ENCODE measurements around the gene TCERG1L.
"Not testable (repeated sequence)": the region's sequence is repeated elsewhere in the genome, so short reads cannot be mapped to it uniquely, and the experiment has no call there.

The TCERG1L gene

DNA sequence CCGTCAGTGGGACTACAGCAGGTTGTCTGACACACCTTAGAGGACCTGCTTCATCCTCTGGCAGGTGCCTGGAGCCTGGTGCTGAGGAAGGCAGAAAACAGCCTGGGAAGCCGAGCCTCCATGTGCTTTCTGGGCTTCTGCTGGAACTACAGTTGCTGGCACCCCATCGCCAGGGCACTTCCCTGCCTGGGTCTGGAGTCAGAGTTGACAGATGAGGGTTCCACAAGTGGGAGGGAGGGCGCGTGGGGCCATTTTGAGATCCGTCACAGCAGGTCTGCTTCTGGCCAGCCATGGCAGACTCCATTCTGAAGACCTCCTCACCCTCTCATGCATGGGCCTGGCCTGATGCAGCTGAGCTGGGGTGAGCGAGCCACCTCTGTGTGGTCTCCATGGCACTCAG is 33.2 kb upstream of the TCERG1L start:
- no peaks in the 10 kb centered on the region for H3K36me3 ChIP-seq (ENCODE audit: insufficient read depth, low read length)
- peaks cover 4% of the 10 kb centered on the region for H3K9me3 ChIP-seq (replicated peaks; ENCODE audit: low read length)
- H3K4me2 ChIP-seq (ENCODE audit: low read length), result no peak overlapping the region
- no peak overlapping the region for H3K4me3 ChIP-seq (ENCODE audit: low read length)
- no peaks in the 10 kb centered on the region for H3K27me3 ChIP-seq (ENCODE audit: control insufficient read depth, insufficient read depth, low read length)
- H3K4me1 ChIP-seq (ENCODE audit: control insufficient read depth, insufficient read depth, low read length), result no peaks in the 10 kb centered on the region
- H3K9ac ChIP-seq (ENCODE audit: low read depth, low read length), result no peak overlapping the region

GRCh38 chr10:131337741-131338140 is 26.2 kb upstream of the TCERG1L start:
- Histone ChIP-seq H3K4me3 (ENCODE audit: low read length) (no peak overlapping the region), H3K4me1 (ENCODE audit: control insufficient read depth, insufficient read depth, low read length) (no peaks in the 10 kb centered on the region), H3K27me3 (ENCODE audit: control insufficient read depth, insufficient read depth, low read length) (no peaks in the 10 kb centered on the region), H3K9me3 (replicated peaks; ENCODE audit: low read length) (peaks cover 8% of the 10 kb centered on the region), H3K9ac (ENCODE audit: low read depth, low read length) (no peak overlapping the region), H3K36me3 (ENCODE audit: insufficient read depth, low read length) (no peaks in the 10 kb centered on the region), H3K4me2 (ENCODE audit: low read length) (no peak overlapping the region)

GRCh38 chr10:131332821-131333220 is 21.3 kb upstream of the TCERG1L start:
- H3K27me3 ChIP-seq (ENCODE audit: control insufficient read depth, insufficient read depth, low read length), result no peaks in the 10 kb centered on the region
- no peak overlapping the region for H3K9ac ChIP-seq (ENCODE audit: low read depth, low read length)
- no peak overlapping the region for H3K4me3 ChIP-seq (ENCODE audit: low read length)
- no peaks in the 10 kb centered on the region for H3K36me3 ChIP-seq (ENCODE audit: insufficient read depth, low read length)
- H3K4me2 ChIP-seq (ENCODE audit: low read length), result no peak overlapping the region
- peaks cover 8% of the 10 kb centered on the region for H3K9me3 ChIP-seq (replicated peaks; ENCODE audit: low read length)
- no peaks in the 10 kb centered on the region for H3K4me1 ChIP-seq (ENCODE audit: control insufficient read depth, insufficient read depth, low read length)

GRCh38 chr10:131323880-131324279 is 12.4 kb upstream of the TCERG1L start:
- Histone ChIP-seq H3K4me1 (ENCODE audit: control insufficient read depth, insufficient read depth, low read length) (no peaks in the 10 kb centered on the region), H3K9ac (ENCODE audit: low read depth, low read length) (no peak overlapping the region), H3K4me2 (ENCODE audit: low read length) (no peak overlapping the region), H3K4me3 (ENCODE audit: low read length) (no peak overlapping the region), H3K27me3 (ENCODE audit: control insufficient read depth, insufficient read depth, low read length) (no peaks in the 10 kb centered on the region), H3K36me3 (ENCODE audit: insufficient read depth, low read length) (no peaks in the 10 kb centered on the region), H3K9me3 (replicated peaks; ENCODE audit: low read length) (peaks cover 7% of the 10 kb centered on the region)

GRCh38 chr10:131323025-131323424 is 11.5 kb upstream of the TCERG1L start:
- Histone ChIP-seq H3K9me3 (replicated peaks; ENCODE audit: low read length) (peaks cover 11% of the 10 kb centered on the region), H3K4me1 (ENCODE audit: control insufficient read depth, insufficient read depth, low read length) (no peaks in the 10 kb centered on the region), H3K36me3 (ENCODE audit: insufficient read depth, low read length) (no peaks in the 10 kb centered on the region), H3K27me3 (ENCODE audit: control insufficient read depth, insufficient read depth, low read length) (no peaks in the 10 kb centered on the region), H3K4me3 (ENCODE audit: low read length) (no peak overlapping the region), H3K9ac (ENCODE audit: low read depth, low read length) (no peak overlapping the region), H3K4me2 (ENCODE audit: low read length) (no peak overlapping the region)

- peaks cover 13% of the 10 kb centered on the region for H3K9me3 ChIP-seq (replicated peaks; ENCODE audit: low read length)
- H3K9ac ChIP-seq (ENCODE audit: low read depth, low read length); H3K4me1 ChIP-seq (ENCODE audit: control insufficient read depth, insufficient read depth, low read length); H3K27me3 ChIP-seq (ENCODE audit: control insufficient read depth, insufficient read depth, low read length); H3K4me2 ChIP-seq (ENCODE audit: low read length); H3K36me3 ChIP-seq (ENCODE audit: insufficient read depth, low read length); H3K4me3 ChIP-seq (ENCODE audit: low read length): not testable (repeated sequence)
Measured at GRCh38 chr10:131322575-131322974, 11.1 kb upstream of the TCERG1L start.

GRCh38 chr10:131320860-131321604 is 9.5 kb upstream of the TCERG1L start:
- Histone ChIP-seq H3K4me1 (ENCODE audit: control insufficient read depth, insufficient read depth, low read length) (no peaks in the 10 kb centered on the region), H3K27me3 (ENCODE audit: control insufficient read depth, insufficient read depth, low read length) (no peaks in the 10 kb centered on the region), H3K9ac (ENCODE audit: low read depth, low read length) (no peak overlapping the region), H3K9me3 (replicated peaks; ENCODE audit: low read length) (peaks cover 13% of the 10 kb centered on the region), H3K4me2 (ENCODE audit: low read length) (no peak overlapping the region), H3K4me3 (ENCODE audit: low read length) (no peak overlapping the region), H3K36me3 (ENCODE audit: insufficient read depth, low read length) (no peaks in the 10 kb centered on the region)

GRCh38 chr10:131318814-131319213 is 7.3 kb upstream of the TCERG1L start:
- Histone ChIP-seq H3K9ac (ENCODE audit: low read depth, low read length) (no peak overlapping the region), H3K4me3 (ENCODE audit: low read length) (no peak overlapping the region), H3K9me3 (replicated peaks; ENCODE audit: low read length) (peaks cover 9% of the 10 kb centered on the region), H3K4me1 (ENCODE audit: control insufficient read depth, insufficient read depth, low read length) (no peaks in the 10 kb centered on the region), H3K27me3 (ENCODE audit: control insufficient read depth, insufficient read depth, low read length) (no peaks in the 10 kb centered on the region), H3K36me3 (ENCODE audit: insufficient read depth, low read length) (no peaks in the 10 kb centered on the region), H3K4me2 (ENCODE audit: low read length) (no peak overlapping the region)

DNA sequence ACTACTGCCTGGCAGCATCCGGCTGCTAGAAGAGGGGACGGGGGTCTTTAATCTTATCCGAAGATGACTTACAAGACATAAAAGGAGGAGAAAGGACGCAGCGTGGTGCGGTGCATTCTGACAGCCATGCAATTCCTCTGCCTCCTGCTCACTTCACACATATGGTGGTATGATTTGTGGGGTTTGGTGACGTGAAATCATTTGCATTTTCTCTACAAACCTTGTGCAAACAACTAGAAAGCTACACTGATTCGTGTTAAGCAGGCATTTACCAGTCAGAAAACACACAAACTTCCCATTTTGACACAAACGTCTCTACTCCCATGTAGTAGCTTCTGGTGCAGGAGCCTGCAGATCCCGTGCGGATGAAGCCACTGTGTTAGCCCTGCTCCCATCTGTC is 6.8 kb upstream of the TCERG1L start:
- no peak overlapping the region for H3K4me3 ChIP-seq (ENCODE audit: low read length)
- no peaks in the 10 kb centered on the region for H3K36me3 ChIP-seq (ENCODE audit: insufficient read depth, low read length)
- no peak overlapping the region for H3K9ac ChIP-seq (ENCODE audit: low read depth, low read length)
- no peak overlapping the region for H3K4me2 ChIP-seq (ENCODE audit: low read length)
- H3K9me3 ChIP-seq (replicated peaks; ENCODE audit: low read length), result peaks cover 10% of the 10 kb centered on the region
- H3K4me1 ChIP-seq (ENCODE audit: control insufficient read depth, insufficient read depth, low read length), result no peaks in the 10 kb centered on the region
- H3K27me3 ChIP-seq (ENCODE audit: control insufficient read depth, insufficient read depth, low read length), result no peaks in the 10 kb centered on the region

- no peak overlapping the region for H3K4me2 ChIP-seq (ENCODE audit: low read length)
- no peaks in the 10 kb centered on the region for H3K27me3 ChIP-seq (ENCODE audit: control insufficient read depth, insufficient read depth, low read length)
- H3K4me3 ChIP-seq (ENCODE audit: low read length), result no peak overlapping the region
Measured at GRCh38 chr10:131316321-131317075, 5.0 kb upstream of the TCERG1L start.

DNA sequence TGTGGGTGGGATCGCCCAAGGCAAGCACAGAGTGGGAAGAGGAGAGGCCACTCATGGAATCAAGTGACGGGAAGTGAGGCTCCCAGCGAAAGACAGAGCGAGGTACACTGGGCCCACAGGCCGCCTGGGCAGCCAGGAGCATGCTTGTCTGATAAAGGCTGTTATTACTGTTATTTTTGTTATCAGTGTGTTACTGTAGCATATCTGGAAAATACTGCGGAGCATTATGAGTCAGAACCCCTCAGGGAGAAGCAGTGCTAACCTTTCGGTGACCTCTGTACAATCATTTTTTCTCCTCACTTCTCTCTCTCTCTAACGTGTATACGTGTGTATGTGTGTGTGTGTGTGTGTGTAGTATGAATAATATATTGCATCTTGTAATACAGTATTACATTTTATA is 3.8 kb upstream of the TCERG1L start:
- Histone ChIP-seq H3K36me3 (ENCODE audit: insufficient read depth, low read length) (no peaks in the 10 kb centered on the region), H3K4me2 (ENCODE audit: low read length) (no peak overlapping the region), H3K27me3 (ENCODE audit: control insufficient read depth, insufficient read depth, low read length) (no peaks in the 10 kb centered on the region), H3K9me3 (replicated peaks; ENCODE audit: low read length) (peaks cover 10% of the 10 kb centered on the region), H3K9ac (ENCODE audit: low read depth, low read length) (no peak overlapping the region), H3K4me1 (ENCODE audit: control insufficient read depth, insufficient read depth, low read length) (no peaks in the 10 kb centered on the region), H3K4me3 (ENCODE audit: low read length) (no peak overlapping the region)

More at GRCh38 chr10:131316321-131317075, 5.0 kb upstream of the TCERG1L start:
- H3K9ac ChIP-seq (ENCODE audit: low read depth, low read length), result no peak overlapping the region
- no peaks in the 10 kb centered on the region for H3K36me3 ChIP-seq (ENCODE audit: insufficient read depth, low read length)
- no peaks in the 10 kb centered on the region for H3K4me1 ChIP-seq (ENCODE audit: control insufficient read depth, insufficient read depth, low read length)
- peaks cover 10% of the 10 kb centered on the region for H3K9me3 ChIP-seq (replicated peaks; ENCODE audit: low read length)

GRCh38 chr10:131314799-131315198 is 3.3 kb upstream of the TCERG1L start:
- Histone ChIP-seq H3K36me3 (ENCODE audit: insufficient read depth, low read length) (no peaks in the 10 kb centered on the region), H3K4me3 (ENCODE audit: low read length) (no peak overlapping the region), H3K9ac (ENCODE audit: low read depth, low read length) (no peak overlapping the region), H3K4me2 (ENCODE audit: low read length) (no peak overlapping the region), H3K4me1 (ENCODE audit: control insufficient read depth, insufficient read depth, low read length) (no peaks in the 10 kb centered on the region), H3K27me3 (ENCODE audit: control insufficient read depth, insufficient read depth, low read length) (no peaks in the 10 kb centered on the region), H3K9me3 (replicated peaks; ENCODE audit: low read length) (peaks cover 10% of the 10 kb centered on the region)
